SU-DHL-6 (cell line): ENCODE data around the gene PACS2.

ENCODE experiments used
- EZH2phosphoT487 ChIP-seq: fragments of 200-600 bp; sonication (generic), shearing (Covaris generic); conservative IDR thresholded peaks from 2 replicates; pipeline ENCODE4 v1.6.1; 2018; ENCODE audit warnings: mild to moderate bottlenecking, antibody characterized with exemption, low read length, moderate library complexity, mixed read lengths
- TF ChIP-seq, protein P1 (sequence below): fragments of 200-600 bp; sonication (generic); IDR thresholded peaks from one replicate; pipeline ENCODE4 v1.5.1; 2017; ENCODE audit warnings: antibody characterized with exemption, mild to moderate bottlenecking, low read length, moderate library complexity; ENCODE audit not compliant: insufficient read depth, poor library complexity, severe bottlenecking

DNA sequence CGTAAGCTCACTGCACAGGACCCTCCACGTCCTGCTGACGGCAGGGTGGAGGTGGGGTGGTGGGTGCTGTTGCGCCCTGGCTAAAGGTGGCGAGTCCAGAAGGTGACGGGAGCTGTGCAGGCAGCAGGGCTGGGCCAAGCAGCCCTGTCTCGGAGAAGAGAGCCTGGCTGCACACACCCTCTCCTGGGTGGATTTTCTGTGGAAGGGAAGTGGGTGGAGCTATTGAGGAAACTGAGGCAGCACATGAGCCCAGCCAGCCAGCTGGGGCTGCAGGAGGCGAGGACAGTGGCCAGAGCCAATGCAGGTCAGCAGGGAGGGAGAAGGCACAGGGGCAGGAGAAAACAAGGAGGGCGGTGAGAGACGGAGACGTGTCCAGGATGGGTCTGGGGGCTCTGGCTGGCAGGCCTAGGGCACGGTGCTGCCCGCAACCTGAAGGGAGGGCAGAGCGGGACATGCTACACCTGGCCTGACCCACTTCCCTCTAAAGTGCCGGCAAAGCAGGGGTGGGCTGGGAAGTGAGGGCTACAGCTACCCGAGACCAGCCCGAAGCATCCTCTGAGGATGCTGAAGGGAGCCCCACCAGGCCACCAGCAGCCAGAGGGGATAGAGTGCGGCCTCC lies 45.7 kb upstream of the PACS2 start:
- TF ChIP-seq, protein P1, sequence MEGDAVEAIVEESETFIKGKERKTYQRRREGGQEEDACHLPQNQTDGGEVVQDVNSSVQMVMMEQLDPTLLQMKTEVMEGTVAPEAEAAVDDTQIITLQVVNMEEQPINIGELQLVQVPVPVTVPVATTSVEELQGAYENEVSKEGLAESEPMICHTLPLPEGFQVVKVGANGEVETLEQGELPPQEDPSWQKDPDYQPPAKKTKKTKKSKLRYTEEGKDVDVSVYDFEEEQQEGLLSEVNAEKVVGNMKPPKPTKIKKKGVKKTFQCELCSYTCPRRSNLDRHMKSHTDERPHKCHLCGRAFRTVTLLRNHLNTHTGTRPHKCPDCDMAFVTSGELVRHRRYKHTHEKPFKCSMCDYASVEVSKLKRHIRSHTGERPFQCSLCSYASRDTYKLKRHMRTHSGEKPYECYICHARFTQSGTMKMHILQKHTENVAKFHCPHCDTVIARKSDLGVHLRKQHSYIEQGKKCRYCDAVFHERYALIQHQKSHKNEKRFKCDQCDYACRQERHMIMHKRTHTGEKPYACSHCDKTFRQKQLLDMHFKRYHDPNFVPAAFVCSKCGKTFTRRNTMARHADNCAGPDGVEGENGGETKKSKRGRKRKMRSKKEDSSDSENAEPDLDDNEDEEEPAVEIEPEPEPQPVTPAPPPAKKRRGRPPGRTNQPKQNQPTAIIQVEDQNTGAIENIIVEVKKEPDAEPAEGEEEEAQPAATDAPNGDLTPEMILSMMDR: no peak
- TF ChIP-seq EZH2phosphoT487: no peak
